ENCODE results near the gene LRRK1.

The LRRK1 gene

DNA sequence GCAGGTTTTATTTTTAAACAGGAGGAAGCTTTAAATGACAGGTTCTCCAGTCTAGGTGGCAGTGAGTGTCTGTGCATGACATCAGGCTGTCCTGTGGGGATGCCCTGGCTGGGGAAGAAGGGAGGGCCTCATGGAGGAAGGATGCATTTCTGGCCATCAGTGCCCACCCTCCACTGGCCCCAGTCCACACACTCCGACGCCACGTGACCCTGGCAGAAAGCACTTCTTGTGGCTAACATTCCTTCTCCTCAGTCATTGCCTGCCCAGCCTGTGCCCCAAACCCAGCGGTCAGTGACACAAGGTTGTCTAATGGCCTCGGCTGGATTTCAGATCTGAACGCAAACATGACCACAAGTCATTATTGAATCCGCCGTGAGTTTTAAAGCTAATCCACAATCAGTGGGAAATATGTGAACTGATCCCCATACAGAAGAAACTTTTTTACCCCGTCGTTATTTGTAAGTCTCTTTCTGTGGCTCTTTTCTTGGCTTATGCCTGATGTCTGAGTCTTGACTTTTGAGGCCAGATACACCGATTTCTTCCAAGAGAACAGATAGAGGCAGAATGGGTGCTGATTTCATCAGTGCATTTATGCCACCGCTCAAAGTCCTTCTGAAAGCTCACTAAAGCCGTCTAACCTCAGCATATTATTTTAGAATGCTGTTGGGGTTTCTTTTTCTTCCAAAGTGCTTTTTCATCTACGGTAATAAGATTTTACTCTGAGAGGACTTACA is 17.3 kb upstream of the LRRK1 start:
- H3K4me3 ChIP-seq (ENCODE audit: low read depth, low read length): no peak overlapping the region
- no peak for DNase-seq (ENCODE audit: low read depth)
- TF ChIP-seq, protein P1, sequence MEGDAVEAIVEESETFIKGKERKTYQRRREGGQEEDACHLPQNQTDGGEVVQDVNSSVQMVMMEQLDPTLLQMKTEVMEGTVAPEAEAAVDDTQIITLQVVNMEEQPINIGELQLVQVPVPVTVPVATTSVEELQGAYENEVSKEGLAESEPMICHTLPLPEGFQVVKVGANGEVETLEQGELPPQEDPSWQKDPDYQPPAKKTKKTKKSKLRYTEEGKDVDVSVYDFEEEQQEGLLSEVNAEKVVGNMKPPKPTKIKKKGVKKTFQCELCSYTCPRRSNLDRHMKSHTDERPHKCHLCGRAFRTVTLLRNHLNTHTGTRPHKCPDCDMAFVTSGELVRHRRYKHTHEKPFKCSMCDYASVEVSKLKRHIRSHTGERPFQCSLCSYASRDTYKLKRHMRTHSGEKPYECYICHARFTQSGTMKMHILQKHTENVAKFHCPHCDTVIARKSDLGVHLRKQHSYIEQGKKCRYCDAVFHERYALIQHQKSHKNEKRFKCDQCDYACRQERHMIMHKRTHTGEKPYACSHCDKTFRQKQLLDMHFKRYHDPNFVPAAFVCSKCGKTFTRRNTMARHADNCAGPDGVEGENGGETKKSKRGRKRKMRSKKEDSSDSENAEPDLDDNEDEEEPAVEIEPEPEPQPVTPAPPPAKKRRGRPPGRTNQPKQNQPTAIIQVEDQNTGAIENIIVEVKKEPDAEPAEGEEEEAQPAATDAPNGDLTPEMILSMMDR (IDR thresholded peaks at IDR 0.05; ENCODE audit: low read depth, low read length, missing control alignments): no peak

DNA sequence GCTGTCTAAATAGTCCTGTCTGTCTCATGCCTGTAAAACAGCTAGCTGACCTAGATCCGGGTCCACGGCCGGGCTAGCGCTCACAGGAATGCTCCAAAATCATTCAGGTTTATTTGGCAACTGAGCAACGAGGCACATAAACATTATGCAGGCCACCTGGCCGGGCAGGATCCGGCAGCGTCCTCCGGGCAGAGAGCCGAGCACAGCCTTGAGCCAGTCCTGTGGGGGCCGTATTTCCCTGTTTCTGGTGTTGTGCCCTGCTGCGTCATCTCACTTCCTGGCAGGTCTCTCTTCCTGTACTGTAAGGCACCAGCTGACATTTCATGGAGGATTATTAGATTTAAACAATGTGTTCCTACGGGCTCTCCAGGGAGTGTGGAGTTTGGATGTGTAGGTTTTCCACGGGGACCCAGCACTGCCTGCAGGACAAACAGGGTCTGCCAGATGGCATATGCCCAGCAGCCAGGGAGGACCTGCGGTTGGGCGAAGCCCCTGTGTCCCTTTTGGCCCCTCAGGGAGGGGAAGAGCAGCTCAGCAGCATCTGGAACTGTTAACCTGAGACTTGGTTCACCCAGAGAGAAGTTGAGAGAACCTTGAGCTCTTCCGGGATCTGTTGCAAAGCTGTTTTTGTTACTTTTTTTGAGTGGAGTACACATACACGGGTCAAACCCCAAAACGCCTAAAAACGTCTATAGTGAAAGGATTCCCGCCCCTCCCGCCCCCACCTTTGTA is 16.6 kb upstream of the LRRK1 start:
- no peak overlapping the region for H3K4me3 ChIP-seq (ENCODE audit: low read depth, low read length)
- TF ChIP-seq, protein P1 (IDR thresholded peaks at IDR 0.05; ENCODE audit: low read depth, low read length, missing control alignments): no peak
- DNase-seq (ENCODE audit: low read depth): no peak

DNA sequence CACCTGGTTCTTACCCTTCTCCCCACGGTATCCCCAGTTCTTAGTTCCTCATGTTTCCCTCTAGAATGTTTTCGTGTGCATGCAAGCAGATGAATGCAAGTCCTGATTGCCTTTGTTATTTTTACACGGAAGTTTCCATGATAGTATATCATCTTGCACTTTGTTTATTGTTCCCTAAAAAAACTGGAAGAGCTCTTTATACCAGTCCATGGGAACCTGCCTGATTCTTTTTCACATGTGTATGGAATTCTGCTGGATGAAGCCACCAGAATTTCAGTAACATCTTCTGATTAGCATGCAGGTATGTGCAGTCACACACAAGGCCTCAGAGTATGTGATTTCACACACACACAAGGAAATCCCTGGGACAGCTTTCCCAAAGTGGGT is 16.0 kb upstream of the LRRK1 start:
- TF ChIP-seq, protein P1 (IDR thresholded peaks at IDR 0.05; ENCODE audit: low read depth, low read length, missing control alignments): no peak
- no peak for DNase-seq (ENCODE audit: low read depth)
- H3K4me3 ChIP-seq (ENCODE audit: low read depth, low read length): no peak overlapping the region

DNA sequence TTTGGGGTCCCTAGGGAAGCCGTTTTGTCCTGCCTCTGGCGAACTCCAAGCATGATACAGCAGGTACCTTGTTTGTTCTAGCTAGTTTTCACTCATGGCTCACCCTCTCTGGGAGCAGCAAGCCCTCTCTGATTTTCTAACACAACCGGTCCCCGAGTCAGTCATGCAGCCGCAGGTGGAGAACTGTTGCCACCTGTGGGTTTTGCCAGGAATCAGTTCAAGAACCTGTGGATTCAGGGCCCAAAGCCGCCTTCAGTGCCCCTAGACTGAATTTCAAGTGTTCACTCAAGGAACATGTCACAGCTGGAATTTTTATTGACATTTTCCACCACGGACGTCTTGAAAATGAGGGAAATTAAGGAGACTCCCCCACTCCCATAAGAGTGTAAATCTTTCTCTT is 13.3 kb upstream of the LRRK1 start:
- TF ChIP-seq, protein P1 (IDR thresholded peaks at IDR 0.05; ENCODE audit: low read depth, low read length, missing control alignments): no peak
- no peak overlapping the region for H3K4me3 ChIP-seq (ENCODE audit: low read depth, low read length)
- DNase-seq (ENCODE audit: low read depth): no peak

DNA sequence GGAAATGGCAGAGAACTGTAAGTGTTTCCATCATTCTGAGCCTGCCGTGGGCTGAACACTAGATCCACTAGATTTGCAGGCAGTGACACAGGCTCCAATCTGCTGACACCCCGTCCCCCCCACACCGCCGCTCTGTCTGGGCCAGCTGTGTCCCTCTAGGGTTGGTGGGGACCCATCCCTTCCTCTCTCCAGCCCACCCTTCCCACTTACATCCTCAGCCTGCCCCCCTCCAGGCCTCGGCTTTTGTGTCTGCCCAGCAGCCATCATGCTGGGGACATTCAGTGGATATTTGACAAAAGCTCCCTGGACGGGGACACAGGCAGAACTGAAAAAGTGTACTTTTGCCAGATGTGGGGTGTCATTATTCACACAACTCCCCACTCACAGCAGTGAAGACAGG is 10.7 kb upstream of the LRRK1 start:
- no peak for DNase-seq (ENCODE audit: low read depth)
- TF ChIP-seq, protein P1 (IDR thresholded peaks at IDR 0.05; ENCODE audit: low read depth, low read length, missing control alignments): no peak
- H3K4me3 ChIP-seq (ENCODE audit: low read depth, low read length): no peak overlapping the region

DNA sequence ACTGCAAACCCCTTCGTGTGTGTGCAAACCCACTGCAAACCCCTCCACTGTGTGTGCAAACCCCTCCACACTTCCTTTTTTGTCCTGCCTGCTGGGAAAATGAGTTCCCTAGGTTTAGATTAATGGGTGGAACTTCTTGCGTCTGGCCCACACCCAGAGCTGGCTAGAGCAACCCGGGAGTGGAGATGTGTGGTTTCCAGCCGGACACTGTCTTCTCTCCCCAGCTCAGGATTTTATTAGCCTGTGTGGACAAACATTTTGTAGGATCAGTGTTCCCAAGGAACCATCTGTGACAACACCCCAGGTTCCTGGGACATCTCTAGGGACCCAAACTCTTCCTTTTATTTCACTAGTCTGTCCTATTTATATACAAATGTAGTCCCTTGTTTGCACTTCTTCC is 9.6 kb upstream of the LRRK1 start:
- TF ChIP-seq, protein P1 (IDR thresholded peaks at IDR 0.05; ENCODE audit: low read depth, low read length, missing control alignments): no peak
- H3K4me3 ChIP-seq (ENCODE audit: low read depth, low read length): no peak overlapping the region
- DNase-seq (ENCODE audit: low read depth): no peak

Measured in GM12864 (cell line).